Ovary (tissue), 3 donors: Measurements from ENCODE around the gene CHSY3.

ENCODE experiments used
- CTCF ChIP-seq, 3 donors: fragments of 450-650 bp in 2 of 3; fragments of 200-600 bp in 1 of 3; IDR thresholded peaks; one replicate each; pipeline versions ENCODE4 v1.5.1 to v1.8.0; 2016 to 2022; ENCODE audit warnings: antibody characterized with exemption in 3 of 3, mild to moderate bottlenecking in 1 of 3
- EP300 ChIP-seq: sonication (generic); formaldehyde crosslinking; IDR thresholded peaks from one replicate; pipeline ENCODE4 v1.6.1; 2017; ENCODE audit warnings: antibody characterized with exemption
- POLR2A ChIP-seq: fragments of 450-650 bp; IDR thresholded peaks from one replicate; pipeline ENCODE4 v1.6.1; 2017; ENCODE audit warnings: antibody characterized with exemption, mild to moderate bottlenecking, moderate library complexity
- donor health status: DM: no; HTN: no; CAD: no.

- no peak for TF ChIP-seq EP300
- no peak for TF ChIP-seq CTCF (IDR thresholded peaks at IDR 0.05)
- TF ChIP-seq POLR2A: no peak
These were observed 200.8 kb downstream of the CHSY3 start for GRCh38 chr5:130104895-130105688.
